ENCODE results near the gene NIM1K. TPM values are rescaled to one million over a fixed set of nuclear protein-coding genes. Genes with fewer than 3 reads are reported as not detected.

Gene NIM1K
- total RNA-seq, 1 experiment from 2014 or later, result 0.07 TPM

DNA sequence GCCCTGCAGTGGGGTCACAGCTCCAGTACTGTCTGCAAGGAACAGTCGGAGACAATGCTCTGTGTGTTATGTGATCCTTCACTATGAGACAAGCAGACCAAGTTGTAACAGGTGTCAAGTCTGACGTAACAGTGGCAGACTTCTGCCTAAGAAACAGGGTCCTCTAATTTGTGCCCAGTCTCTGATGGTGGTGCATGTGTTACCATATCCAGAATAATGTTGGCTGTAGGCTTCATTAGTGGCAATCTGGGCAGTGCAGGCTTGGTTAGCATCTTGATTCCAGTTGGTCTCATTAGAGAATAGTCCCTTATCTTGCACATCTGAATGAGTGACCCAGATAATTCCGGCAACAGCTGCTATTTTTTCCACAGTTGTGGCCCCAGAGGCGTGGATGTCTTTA is 37.6 kb upstream of the NIM1K start:
- H3K4me1 Mint-ChIP-seq, result peaks cover 22% of the 10 kb centered on the region
- H3K36me3 Mint-ChIP-seq, result peaks cover 15% of the 10 kb centered on the region
- ChIA-PET CTCF (interaction anchor here (0.6 to 1.7 kb wide), 6 partner anchors 11 to 330 kb away, joined by 3 to 6 read pairs (median 4); partner anchors contain the start of genes TMEM267 and ZNF131), POLR2A (no interaction called here)
- TF ChIP-seq ESRRA (CRISPR knock-in tag; IDR thresholded peaks at IDR 0.05; ENCODE audit: borderline replicate concordance) (no peak), NFATC4 (CRISPR knock-in tag; IDR thresholded peaks at IDR 0.05) (no peak), TP53 (CRISPR knock-in tag; IDR thresholded peaks at IDR 0.05) (no peak), RORB (CRISPR knock-in tag; IDR thresholded peaks at IDR 0.05) (no peak), ZNF232 (CRISPR knock-in tag; IDR thresholded peaks at IDR 0.05) (no peak), ELF4 (CRISPR knock-in tag; IDR thresholded peaks at IDR 0.05; ENCODE audit: low read depth) (no peak), KAT7 (CRISPR knock-in tag; IDR thresholded peaks at IDR 0.05; ENCODE audit: borderline replicate concordance) (no peak), ZNF219 (CRISPR knock-in tag; IDR thresholded peaks at IDR 0.05; ENCODE audit: borderline replicate concordance) (no peak), OVOL2 (CRISPR knock-in tag; IDR thresholded peaks at IDR 0.05; ENCODE audit: borderline replicate concordance) (no peak)
- TF ChIP-seq, protein P1, sequence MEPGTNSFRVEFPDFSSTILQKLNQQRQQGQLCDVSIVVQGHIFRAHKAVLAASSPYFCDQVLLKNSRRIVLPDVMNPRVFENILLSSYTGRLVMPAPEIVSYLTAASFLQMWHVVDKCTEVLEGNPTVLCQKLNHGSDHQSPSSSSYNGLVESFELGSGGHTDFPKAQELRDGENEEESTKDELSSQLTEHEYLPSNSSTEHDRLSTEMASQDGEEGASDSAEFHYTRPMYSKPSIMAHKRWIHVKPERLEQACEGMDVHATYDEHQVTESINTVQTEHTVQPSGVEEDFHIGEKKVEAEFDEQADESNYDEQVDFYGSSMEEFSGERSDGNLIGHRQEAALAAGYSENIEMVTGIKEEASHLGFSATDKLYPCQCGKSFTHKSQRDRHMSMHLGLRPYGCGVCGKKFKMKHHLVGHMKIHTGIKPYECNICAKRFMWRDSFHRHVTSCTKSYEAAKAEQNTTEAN (CRISPR knock-in tag; IDR thresholded peaks at IDR 0.05), result no peak
- TF ChIP-seq, protein P2, sequence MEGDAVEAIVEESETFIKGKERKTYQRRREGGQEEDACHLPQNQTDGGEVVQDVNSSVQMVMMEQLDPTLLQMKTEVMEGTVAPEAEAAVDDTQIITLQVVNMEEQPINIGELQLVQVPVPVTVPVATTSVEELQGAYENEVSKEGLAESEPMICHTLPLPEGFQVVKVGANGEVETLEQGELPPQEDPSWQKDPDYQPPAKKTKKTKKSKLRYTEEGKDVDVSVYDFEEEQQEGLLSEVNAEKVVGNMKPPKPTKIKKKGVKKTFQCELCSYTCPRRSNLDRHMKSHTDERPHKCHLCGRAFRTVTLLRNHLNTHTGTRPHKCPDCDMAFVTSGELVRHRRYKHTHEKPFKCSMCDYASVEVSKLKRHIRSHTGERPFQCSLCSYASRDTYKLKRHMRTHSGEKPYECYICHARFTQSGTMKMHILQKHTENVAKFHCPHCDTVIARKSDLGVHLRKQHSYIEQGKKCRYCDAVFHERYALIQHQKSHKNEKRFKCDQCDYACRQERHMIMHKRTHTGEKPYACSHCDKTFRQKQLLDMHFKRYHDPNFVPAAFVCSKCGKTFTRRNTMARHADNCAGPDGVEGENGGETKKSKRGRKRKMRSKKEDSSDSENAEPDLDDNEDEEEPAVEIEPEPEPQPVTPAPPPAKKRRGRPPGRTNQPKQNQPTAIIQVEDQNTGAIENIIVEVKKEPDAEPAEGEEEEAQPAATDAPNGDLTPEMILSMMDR (IDR thresholded peaks at IDR 0.05), result no peak
- TF ChIP-seq, protein P3, sequence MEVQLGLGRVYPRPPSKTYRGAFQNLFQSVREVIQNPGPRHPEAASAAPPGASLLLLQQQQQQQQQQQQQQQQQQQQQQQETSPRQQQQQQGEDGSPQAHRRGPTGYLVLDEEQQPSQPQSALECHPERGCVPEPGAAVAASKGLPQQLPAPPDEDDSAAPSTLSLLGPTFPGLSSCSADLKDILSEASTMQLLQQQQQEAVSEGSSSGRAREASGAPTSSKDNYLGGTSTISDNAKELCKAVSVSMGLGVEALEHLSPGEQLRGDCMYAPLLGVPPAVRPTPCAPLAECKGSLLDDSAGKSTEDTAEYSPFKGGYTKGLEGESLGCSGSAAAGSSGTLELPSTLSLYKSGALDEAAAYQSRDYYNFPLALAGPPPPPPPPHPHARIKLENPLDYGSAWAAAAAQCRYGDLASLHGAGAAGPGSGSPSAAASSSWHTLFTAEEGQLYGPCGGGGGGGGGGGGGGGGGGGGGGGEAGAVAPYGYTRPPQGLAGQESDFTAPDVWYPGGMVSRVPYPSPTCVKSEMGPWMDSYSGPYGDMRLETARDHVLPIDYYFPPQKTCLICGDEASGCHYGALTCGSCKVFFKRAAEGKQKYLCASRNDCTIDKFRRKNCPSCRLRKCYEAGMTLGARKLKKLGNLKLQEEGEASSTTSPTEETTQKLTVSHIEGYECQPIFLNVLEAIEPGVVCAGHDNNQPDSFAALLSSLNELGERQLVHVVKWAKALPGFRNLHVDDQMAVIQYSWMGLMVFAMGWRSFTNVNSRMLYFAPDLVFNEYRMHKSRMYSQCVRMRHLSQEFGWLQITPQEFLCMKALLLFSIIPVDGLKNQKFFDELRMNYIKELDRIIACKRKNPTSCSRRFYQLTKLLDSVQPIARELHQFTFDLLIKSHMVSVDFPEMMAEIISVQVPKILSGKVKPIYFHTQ (CRISPR knock-in tag; IDR thresholded peaks at IDR 0.05), result no peak
- TF ChIP-seq, protein P4, sequence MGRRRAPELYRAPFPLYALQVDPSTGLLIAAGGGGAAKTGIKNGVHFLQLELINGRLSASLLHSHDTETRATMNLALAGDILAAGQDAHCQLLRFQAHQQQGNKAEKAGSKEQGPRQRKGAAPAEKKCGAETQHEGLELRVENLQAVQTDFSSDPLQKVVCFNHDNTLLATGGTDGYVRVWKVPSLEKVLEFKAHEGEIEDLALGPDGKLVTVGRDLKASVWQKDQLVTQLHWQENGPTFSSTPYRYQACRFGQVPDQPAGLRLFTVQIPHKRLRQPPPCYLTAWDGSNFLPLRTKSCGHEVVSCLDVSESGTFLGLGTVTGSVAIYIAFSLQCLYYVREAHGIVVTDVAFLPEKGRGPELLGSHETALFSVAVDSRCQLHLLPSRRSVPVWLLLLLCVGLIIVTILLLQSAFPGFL (CRISPR knock-in tag; IDR thresholded peaks at IDR 0.05; ENCODE audit: borderline replicate concordance), result no peak
- TF ChIP-seq, protein P5, sequence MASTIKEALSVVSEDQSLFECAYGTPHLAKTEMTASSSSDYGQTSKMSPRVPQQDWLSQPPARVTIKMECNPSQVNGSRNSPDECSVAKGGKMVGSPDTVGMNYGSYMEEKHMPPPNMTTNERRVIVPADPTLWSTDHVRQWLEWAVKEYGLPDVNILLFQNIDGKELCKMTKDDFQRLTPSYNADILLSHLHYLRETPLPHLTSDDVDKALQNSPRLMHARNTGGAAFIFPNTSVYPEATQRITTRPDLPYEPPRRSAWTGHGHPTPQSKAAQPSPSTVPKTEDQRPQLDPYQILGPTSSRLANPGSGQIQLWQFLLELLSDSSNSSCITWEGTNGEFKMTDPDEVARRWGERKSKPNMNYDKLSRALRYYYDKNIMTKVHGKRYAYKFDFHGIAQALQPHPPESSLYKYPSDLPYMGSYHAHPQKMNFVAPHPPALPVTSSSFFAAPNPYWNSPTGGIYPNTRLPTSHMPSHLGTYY (CRISPR knock-in tag; IDR thresholded peaks at IDR 0.05), result no peak
- TF ChIP-seq, protein P6, sequence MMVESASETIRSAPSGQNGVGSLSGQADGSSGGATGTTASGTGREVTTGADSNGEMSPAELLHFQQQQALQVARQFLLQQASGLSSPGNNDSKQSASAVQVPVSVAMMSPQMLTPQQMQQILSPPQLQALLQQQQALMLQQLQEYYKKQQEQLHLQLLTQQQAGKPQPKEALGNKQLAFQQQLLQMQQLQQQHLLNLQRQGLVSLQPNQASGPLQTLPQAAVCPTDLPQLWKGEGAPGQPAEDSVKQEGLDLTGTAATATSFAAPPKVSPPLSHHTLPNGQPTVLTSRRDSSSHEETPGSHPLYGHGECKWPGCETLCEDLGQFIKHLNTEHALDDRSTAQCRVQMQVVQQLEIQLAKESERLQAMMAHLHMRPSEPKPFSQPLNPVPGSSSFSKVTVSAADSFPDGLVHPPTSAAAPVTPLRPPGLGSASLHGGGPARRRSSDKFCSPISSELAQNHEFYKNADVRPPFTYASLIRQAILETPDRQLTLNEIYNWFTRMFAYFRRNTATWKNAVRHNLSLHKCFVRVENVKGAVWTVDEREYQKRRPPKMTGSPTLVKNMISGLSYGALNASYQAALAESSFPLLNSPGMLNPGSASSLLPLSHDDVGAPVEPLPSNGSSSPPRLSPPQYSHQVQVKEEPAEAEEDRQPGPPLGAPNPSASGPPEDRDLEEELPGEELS (CRISPR knock-in tag; IDR thresholded peaks at IDR 0.05), result no peak
- TF ChIP-seq, protein P7, sequence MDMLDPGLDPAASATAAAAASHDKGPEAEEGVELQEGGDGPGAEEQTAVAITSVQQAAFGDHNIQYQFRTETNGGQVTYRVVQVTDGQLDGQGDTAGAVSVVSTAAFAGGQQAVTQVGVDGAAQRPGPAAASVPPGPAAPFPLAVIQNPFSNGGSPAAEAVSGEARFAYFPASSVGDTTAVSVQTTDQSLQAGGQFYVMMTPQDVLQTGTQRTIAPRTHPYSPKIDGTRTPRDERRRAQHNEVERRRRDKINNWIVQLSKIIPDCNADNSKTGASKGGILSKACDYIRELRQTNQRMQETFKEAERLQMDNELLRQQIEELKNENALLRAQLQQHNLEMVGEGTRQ (CRISPR knock-in tag; IDR thresholded peaks at IDR 0.05), result no peak
- no peak overlapping the region for H3K27ac Mint-ChIP-seq
- DNase-seq (ENCODE audit: low spot score) (no peak), ATAC-seq (no peak)
- no peaks in the 10 kb centered on the region for H3K27me3 Mint-ChIP-seq (ENCODE audit: low read depth)
- no peaks in the 10 kb centered on the region for H3K9me3 Mint-ChIP-seq
- no peak overlapping the region for H3K4me3 Mint-ChIP-seq
